GM18858 (cell line): ENCODE data around the gene DDX11.
A peak's percentile ranks its signal among the peaks of the same experiment; 100 is the strongest.
"Not testable (repeated sequence)": the region's sequence is repeated elsewhere in the genome, so short reads cannot be mapped to it uniquely, and the experiment has no call there.

Experiments used
- ATAC-seq: cut with Tn5 transposase; IDR thresholded peaks from one replicate; pipeline ENCODE4 v1.9.1; 2021; ENCODE audit not compliant: unreplicated experiment

Gene DDX11

GRCh38 chr12:31073527-31074332 lies at the start of gene DDX11:
TSS of gene DDX11 (plus strand) at chr12:31073860. CDS start at chr12:31078394, 4,534 bp downstream.
- peak; percentile 88 for ATAC-seq

DNA sequence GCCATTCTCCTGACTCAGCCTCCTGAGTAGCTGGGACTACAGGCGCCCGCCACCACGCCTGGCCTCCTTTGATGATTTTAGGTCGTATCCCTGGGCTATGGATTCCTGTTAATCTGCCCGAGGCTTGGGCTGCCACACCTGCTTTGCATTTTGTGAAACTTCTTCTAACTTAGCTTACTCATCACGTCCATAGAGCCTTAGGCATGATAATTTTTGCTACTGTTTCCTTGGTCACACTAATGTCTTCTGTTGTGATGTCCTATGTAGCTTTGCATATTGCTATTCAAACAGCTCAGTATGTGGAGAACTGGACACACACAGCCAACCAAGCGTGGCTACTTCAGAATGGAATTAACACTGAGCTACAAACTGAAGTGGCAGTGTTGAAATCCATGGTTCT lies 47.5 kb upstream of the DDX11 start:
- ATAC-seq, result no peak

- ATAC-seq, result not testable (repeated sequence)
These were observed 46.7 kb upstream of the DDX11 start for GRCh38 chr12:31027006-31027405.

GRCh38 chr12:31029468-31029867 lies 44.2 kb upstream of the DDX11 start:
- no peak for ATAC-seq

DNA sequence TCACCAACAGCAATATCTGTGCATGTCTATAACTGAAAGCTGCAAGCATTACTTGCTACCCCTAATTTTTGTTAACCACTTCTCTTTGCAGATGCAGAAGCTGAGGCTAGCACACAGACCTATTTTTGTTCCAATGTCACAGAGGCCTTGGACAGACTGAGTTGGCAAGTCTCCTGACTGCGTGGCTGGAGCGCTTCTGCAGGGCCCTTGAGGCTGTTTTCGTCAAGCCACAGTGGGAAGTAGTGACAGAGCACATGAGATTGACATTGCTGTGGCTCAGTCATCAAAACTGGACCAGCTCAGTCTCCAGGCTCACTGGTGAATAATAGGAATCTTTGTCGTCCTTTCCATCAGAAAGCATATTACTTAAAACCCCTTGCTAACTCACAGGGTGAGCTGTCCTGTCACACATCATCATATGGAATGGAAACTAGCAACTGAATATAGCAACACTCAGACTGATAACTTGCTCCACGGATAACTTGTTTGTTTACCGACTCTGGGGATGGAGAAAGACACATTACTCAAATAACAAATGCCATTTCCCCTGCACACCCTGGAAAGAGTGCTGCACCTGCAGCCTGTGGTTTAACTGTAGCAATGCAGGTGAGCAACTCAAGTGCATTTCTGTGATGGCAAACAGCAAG lies 43.6 kb upstream of the DDX11 start:
- ATAC-seq, result no peak

DNA sequence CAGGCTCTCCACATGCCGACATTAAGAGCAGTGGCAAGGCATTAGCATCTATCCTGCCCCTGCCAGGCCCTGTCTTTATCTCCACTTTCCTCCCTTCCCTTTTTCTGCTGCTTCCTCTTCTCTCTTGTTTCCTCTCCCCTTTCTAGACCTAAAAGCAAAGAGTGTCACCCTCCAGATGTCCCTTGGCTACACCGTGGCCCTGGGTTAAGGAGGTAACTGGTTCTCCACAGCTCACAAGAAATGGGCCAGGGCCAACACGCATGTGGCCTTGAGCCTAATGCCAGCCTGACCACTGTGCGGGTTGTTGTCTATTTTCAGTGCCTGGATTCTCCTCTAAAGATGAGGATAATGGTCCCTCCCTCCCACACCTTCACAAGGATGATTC lies 41.7 kb upstream of the DDX11 start:
- no peak for ATAC-seq

DNA sequence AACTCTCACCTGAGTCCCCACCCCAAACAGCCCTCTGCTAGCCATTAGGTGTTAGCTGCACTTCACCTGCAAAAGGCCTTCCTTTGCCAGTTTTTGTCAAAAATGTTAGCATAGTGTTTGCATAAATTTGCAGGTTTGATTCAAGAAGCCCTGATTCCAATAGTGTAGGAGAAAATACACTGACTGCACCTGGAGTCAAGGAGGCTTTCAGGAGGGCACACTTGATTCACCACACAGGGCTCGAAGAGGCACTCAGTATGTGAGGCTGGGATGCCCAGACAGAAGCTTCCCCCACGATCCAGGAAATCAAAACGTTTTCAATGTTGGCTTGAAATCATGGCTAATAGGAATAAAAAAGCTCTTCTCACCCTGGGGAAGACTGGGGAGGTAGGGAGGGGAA lies 40.5 kb upstream of the DDX11 start:
- no peak for ATAC-seq

- ATAC-seq, result no peak
These were observed 40.0 kb upstream of the DDX11 start for GRCh38 chr12:31033681-31034080.

- ATAC-seq, result no peak
These were observed 39.3 kb upstream of the DDX11 start for GRCh38 chr12:31034372-31034771.

DNA sequence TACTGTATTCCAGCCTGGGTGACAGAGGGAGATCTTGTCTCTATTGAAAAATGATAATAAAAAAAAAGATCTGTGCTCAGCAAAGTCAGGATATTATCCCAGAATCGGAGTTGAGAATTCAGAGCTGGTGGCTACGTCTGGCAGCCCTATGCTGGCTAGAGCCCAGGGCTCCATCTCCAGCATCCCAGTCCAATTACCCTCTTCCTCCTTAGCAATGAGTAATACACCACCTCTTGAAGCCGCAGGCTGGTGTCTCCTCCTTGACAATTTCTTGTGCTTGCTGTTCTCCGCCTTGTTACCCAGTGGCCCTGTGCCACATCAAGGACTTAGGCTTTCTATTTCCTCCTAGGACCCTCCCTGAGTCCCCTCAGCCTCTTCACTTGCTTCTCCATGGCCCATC lies 38.4 kb upstream of the DDX11 start:
- no peak for ATAC-seq

- no peak for ATAC-seq
These were observed 37.5 kb upstream of the DDX11 start for GRCh38 chr12:31035967-31036665.

DNA sequence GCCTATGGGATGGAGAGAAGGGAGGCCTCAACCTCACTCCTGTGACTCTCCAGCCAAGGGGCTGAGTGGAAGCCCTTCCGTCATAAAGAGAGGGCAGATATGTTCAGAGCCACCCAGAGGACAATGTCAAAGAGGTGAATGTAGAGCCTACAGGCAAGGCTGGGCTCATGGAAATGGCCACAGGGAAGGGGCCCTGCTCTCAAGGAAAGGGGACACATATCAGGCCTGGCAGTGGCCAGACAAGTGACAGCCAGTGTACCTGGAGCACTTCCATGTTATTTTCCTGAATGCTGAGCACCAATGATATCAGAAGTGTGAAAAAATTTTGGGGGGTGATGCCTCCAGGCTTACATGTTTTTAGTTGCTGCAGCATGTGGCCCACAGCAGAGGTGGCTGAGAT lies 36.6 kb upstream of the DDX11 start:
- no peak for ATAC-seq

- no peak for ATAC-seq
These were observed 35.7 kb upstream of the DDX11 start for GRCh38 chr12:31037931-31038330.

DNA sequence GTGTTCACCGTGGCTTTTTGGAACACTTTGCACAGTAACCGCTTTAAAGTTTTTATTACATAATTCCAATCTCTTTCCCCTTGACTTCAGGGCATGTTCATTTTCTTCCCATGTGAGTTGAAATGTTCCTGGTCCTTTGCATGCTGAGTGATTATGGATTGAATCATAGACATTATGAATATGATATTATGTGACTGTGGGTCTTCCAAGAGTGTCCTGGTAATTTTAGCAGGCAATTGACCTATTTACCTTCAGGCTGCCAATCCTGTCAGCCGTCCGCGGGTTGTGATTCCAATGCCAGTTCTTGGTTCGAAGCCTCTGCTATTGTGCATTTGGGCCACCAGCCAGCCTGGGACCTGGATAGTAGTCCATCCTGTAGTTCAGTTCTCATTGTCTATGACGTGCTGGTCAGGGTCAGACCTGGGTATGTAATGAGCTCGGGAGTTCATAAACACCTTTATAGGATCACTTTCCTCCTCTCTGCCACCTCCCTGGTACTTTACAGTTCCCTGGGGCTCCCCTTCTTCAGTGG lies 32.6 kb upstream of the DDX11 start:
- no peak for ATAC-seq

DNA sequence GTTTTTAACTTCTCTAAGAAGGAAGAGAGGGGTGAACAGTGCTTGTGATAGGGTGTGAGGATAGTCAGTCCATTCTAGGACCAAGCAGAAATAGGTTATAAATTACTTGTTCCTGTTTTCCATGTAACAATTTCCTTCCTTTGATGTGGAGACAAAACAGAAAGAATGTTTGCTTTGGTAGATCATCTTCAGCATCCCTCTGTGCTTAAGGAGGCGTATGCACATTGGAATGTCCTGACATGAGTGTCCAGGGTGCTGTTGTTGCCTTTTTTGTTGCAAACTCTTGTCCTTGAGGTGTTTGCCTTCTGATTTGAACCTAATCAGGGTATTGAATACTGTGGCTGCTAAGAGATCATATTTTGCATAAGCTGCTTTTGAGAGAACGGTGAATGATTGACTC lies 23.5 kb upstream of the DDX11 start:
- not testable (repeated sequence) for ATAC-seq

DNA sequence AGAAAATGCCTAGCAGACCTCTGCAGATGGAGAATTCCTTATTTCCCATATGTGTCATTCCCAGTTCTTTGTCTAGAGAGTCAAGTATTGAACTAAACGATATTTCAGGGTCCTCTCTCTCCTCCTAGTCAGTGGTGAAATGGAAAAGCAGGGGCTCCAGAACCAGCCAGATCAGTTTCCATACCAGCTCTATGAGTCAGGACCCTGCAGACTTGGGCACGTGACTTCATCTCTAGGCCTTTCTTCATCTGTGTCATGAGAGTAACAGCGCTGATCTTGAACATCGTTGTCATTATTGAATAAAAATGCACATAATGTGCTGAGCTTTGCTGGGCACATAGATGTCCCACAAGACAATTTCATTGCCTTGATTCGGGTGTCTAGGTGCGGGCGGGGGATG lies 23.1 kb upstream of the DDX11 start:
- ATAC-seq, result not testable (repeated sequence)

GRCh38 chr12:31051692-31052091 lies 22.0 kb upstream of the DDX11 start:
- ATAC-seq, result peak; percentile 74

GRCh38 chr12:31052121-31052520 lies 21.5 kb upstream of the DDX11 start:
- ATAC-seq, result peak; percentile 12

DNA sequence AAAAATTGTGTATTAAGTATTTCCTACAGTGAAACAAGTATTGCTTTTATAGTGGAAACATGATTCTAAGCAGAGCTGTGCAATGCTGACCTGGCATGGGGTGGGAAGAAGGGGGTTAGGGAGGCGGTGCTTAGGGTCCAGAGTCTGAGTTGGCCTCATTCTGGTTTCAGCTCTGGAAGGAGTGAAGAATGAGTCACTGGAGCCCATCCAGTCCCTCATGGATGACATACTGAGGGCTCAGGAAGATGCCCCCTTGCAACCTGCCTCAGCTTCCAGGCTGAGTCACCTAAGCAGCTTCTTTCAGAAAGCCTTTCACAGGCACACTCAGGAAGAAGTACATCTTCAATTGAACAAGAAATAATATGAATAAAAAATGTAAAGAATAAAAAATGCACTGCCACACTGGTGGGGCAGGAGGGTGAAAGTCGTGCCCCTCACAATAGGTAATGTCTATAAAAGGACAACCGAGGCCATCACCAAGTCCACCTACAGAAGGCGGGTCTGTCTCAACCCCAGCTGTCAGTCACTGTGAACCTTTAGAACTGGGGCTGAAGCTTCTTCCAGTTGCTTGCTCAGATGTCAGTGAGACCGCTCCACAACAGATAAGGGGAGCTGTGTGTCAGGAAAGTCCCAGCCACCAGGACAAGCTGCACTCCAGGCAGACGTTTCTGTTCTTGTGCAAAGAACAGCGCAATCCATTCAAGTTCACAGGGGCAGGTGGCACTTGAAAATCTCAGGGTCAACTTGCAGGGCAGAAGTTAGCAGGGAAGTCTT lies 20.8 kb upstream of the DDX11 start:
- ATAC-seq, result not testable (repeated sequence)

DNA sequence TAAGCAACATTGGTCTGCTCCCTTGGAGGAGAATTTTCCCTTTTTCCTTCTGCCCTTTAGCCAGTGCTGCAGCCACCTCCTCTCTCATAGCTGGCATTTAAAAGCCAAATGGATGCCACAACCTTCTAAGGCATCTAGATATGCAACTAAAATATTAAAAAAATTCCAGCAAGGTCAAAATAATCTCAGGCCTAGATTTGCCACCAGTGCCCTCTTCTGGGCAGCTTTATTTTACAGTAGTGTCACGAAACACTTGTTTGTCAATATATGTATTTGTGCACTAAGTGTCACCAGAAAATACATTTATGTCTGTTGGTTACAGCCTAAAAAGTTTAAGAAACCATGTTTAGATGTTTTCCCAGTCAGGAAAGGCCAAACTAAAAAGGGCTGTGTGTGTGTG lies 19.7 kb upstream of the DDX11 start:
- ATAC-seq, result not testable (repeated sequence)

- ATAC-seq, result no peak
These were observed 16.0 kb upstream of the DDX11 start for GRCh38 chr12:31057671-31058070.
